SK-N-SH (cell line): ENCODE measurements around the gene ZNF23. TPM values are rescaled to one million over a fixed set of nuclear protein-coding genes. Genes with fewer than 3 reads are reported as not detected.

Source experiments
- CTCF ChIA-PET: fragments of 300-600, 350-600 bp; formaldehyde crosslinking; extraction: SDS; loops from one replicate; lab custom pipeline; 2021; lab: Yijun Ruan, JAX
- POLR2A ChIA-PET: fragments of 350-600 bp; sonication (Branson Sonifier 250); formaldehyde crosslinking; extraction: SDS; loops from one replicate; lab custom pipeline; 2020; ENCODE audit warnings: antibody characterized with exemption, inconsistent platforms; lab: Yijun Ruan, JAX
- DNase-seq: peaks from one replicate; pipeline ENCODE4 v3.0.0; 2012
- H2AFZ ChIP-seq: fragments of 200-600 bp; sonication (generic); 2 replicates; pipeline ENCODE4 v1.8.1; 2016; ENCODE audit warnings: antibody characterized with exemption, mild to moderate bottlenecking, low read depth
- H3F3A ChIP-seq: fragments of 200-600 bp; sonication (generic); replicated peaks from 2 replicates; pipeline ENCODE3; 2016; ENCODE audit warnings: antibody characterized with exemption, mild to moderate bottlenecking; ENCODE audit not compliant: insufficient read depth
- H3K27ac ChIP-seq, 2 experiments: fragments of 200-500 bp in 1 of 2; fragments of 200-600 bp in 1 of 2; sonication (Bioruptor generic) in 1 of 2; sonication (generic), shearing (Covaris generic) in 1 of 2; 2 replicates each; pipeline versions ENCODE4 v1.5.1 to v1.6.1; 2014 to 2016; ENCODE audit warnings: low read depth in 2 of 2, inconsistent platforms in 1 of 2, low read length in 1 of 2, mild to moderate bottlenecking in 1 of 2, mixed read lengths in 1 of 2
- H3K27me3 ChIP-seq: fragments of 200-600 bp; sonication (generic), shearing (Covaris generic); 2 replicates; pipeline ENCODE4 v1.6.1; 2016; ENCODE audit warnings: mixed run types; ENCODE audit not compliant: insufficient read depth
- H3K36me3 ChIP-seq, 2 experiments: fragments of 200-500 bp in 1 of 2; fragments of 200-600 bp in 1 of 2; sonication (Bioruptor generic) in 1 of 2; sonication (generic) in 1 of 2; replicated peaks in 1 of 2; 2 replicates each; pipeline versions ENCODE3 to v1.5.1; 2014 to 2016; ENCODE audit warnings: low read length in 1 of 2, mild to moderate bottlenecking in 1 of 2; ENCODE audit not compliant: insufficient read depth in 2 of 2, control insufficient read depth in 1 of 2
- H3K4me1 ChIP-seq, 2 experiments: fragments of 200-500 bp in 1 of 2; fragments of 200-600 bp in 1 of 2; sonication (Bioruptor generic) in 1 of 2; sonication (generic), shearing (Covaris generic) in 1 of 2; 2 replicates each; pipeline versions ENCODE4 v1.5.1 to v1.6.1; 2014 to 2016; ENCODE audit warnings: low read depth in 1 of 2, low read length in 1 of 2, mixed run types in 1 of 2; ENCODE audit not compliant: insufficient read depth in 2 of 2, control insufficient read depth in 1 of 2
- H3K4me2 ChIP-seq: fragments of 200-600 bp; sonication (generic), shearing (Covaris generic); 2 replicates; pipeline ENCODE4 v1.6.1; 2017; ENCODE audit warnings: mixed run types
- H3K4me3 ChIP-seq, 2 experiments: fragments of 200-500 bp in 1 of 2; fragments of 200-600 bp in 1 of 2; sonication (Bioruptor generic) in 1 of 2; sonication (generic), shearing (Covaris generic) in 1 of 2; 2 replicates each; pipeline versions ENCODE4 v1.5.1 to v1.8.1; 2014 to 2016; ENCODE audit warnings: low read depth in 2 of 2, inconsistent platforms in 1 of 2, low read length in 1 of 2, mild to moderate bottlenecking in 1 of 2, mixed read lengths in 1 of 2, moderate library complexity in 1 of 2
- H3K79me2 ChIP-seq: fragments of 200-600 bp; sonication (generic); 2 replicates; pipeline ENCODE4 v1.8.1; 2017; ENCODE audit warnings: mild to moderate bottlenecking; ENCODE audit not compliant: insufficient read depth
- H3K9ac ChIP-seq: fragments of 200-600 bp; sonication (generic); 2 replicates; pipeline ENCODE4 v1.6.1; 2017; ENCODE audit warnings: mixed run types
- H3K9me2 ChIP-seq: fragments of 200-600 bp; sonication (generic); 2 replicates; pipeline ENCODE4 v1.6.1; 2017; ENCODE audit warnings: mixed run types
- H3K9me3 ChIP-seq: fragments of 200-600 bp; sonication (generic); 2 replicates; pipeline ENCODE4 v1.6.1; 2017; ENCODE audit warnings: mixed run types, mild to moderate bottlenecking, moderate library complexity
- H4K20me1 ChIP-seq: fragments of 200-600 bp; sonication (generic); 2 replicates; pipeline ENCODE4 v1.6.1; 2017; ENCODE audit warnings: mild to moderate bottlenecking, mixed run types; ENCODE audit not compliant: insufficient read depth
- CTCF ChIP-seq: fragments of 200-600 bp; sonication (generic); IDR thresholded peaks from 2 replicates; pipeline ENCODE4 v1.6.1; 2017; ENCODE audit warnings: antibody characterized with exemption, mild to moderate bottlenecking, moderate library complexity
- ELF1 ChIP-seq: IDR thresholded peaks from 2 replicates; pipeline ENCODE4 v1.4.0; 2012
- GABPA ChIP-seq: IDR thresholded peaks from 2 replicates; pipeline ENCODE4 v1.4.0; 2012; ENCODE audit warnings: low read depth, mild to moderate bottlenecking
- JUND ChIP-seq: IDR thresholded peaks from 2 replicates; pipeline ENCODE4 v1.4.0; 2012
- NFIC ChIP-seq: IDR thresholded peaks from 2 replicates; pipeline ENCODE4 v1.4.0; 2012; ENCODE audit warnings: borderline replicate concordance
- NRF1 ChIP-seq: IDR thresholded peaks from 2 replicates; pipeline ENCODE4 v1.6.1; 2012; ENCODE audit warnings: low read depth, mild to moderate bottlenecking, low read length
- RAD21 ChIP-seq: IDR thresholded peaks from 2 replicates; pipeline ENCODE4 v1.6.1; 2012; ENCODE audit warnings: mild to moderate bottlenecking, low read length
- RFX5 ChIP-seq: IDR thresholded peaks from 2 replicates; pipeline ENCODE4 v1.6.1; 2012; ENCODE audit warnings: mild to moderate bottlenecking, improper control_type of control experiment, low read length
- TAF1 ChIP-seq: IDR thresholded peaks from 2 replicates; pipeline ENCODE4 v1.6.1; 2012; ENCODE audit warnings: low read depth, mild to moderate bottlenecking, low read length, moderate library complexity, borderline replicate concordance
- TCF12 ChIP-seq: IDR thresholded peaks from 2 replicates; pipeline ENCODE4 v1.4.0; 2012
- TEAD4 ChIP-seq: IDR thresholded peaks from 2 replicates; pipeline ENCODE4 v1.4.0; 2012; ENCODE audit warnings: mild to moderate bottlenecking, borderline replicate concordance; ENCODE audit not compliant: insufficient read depth
- YY1 ChIP-seq: IDR thresholded peaks from 2 replicates; pipeline ENCODE4 v1.4.0; 2012; ENCODE audit warnings: low read depth, mild to moderate bottlenecking
- ZBTB33 ChIP-seq: IDR thresholded peaks from 2 replicates; pipeline ENCODE4 v1.4.0; 2012; ENCODE audit warnings: low read depth, borderline replicate concordance
- WGBS: methylation state at CpG from one replicate; pipeline ENCODE4 v1.1.6; 2017; ENCODE audit warnings: low lambda C conversion rate; 5-methylcytosine and 5-hydroxymethylcytosine counted together
- polyA plus RNA-seq, 3 experiments: library from polyadenylated mRNA; depleted of rRNA; stranded (reverse); fragments of >200 nt; gene quantifications; 2 replicates each; pipeline ENCODE4 v1.2.3, GENCODE V29; 2012
- TF ChIP-seq, protein P1 (sequence below): IDR thresholded peaks from 2 replicates; pipeline ENCODE4 v1.4.0; 2012; ENCODE audit warnings: low read depth

Gene ZNF23
- polyA plus RNA-seq, 1 of the 3 experiments (the other 2 are of a cell fraction) = 7.3 TPM

DNA sequence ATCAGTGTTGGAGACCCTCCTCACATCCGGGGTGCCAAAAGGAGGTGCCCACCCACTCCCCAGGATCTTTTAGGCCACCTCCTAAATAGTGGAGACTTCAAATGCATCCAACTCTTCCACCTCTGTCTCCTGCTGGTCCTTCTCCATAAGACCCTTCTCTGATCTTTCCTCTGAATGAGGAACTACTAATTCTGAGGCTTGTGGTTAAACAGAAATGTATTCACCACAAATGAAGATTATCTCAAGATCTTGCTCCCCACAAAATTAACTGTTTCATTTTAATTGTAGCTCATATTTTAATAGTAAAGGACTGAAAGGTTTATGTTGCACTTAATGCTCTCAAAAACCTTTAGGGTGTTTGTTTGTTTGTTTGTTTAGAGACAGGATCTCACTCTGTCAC, 54.3 kb downstream of the ZNF23 start:
- Histone ChIP-seq H3K4me3 (no peak overlapping the region), H3K4me2 (no peak overlapping the region), H3K4me1 (no peaks in the 10 kb centered on the region; a peak in 1 of 4 replicates), H3K9me2 (no peaks in the 10 kb centered on the region), H3K27me3 (peaks cover 20% of the 10 kb centered on the region; the same call in 1 of the 2 replicates), H3K79me2 (no peaks in the 10 kb centered on the region), H3F3A (no peaks in the 10 kb centered on the region), H3K36me3 (no peaks in the 10 kb centered on the region), H3K9ac (no peak overlapping the region), H2AFZ (no peak overlapping the region)
- ChIA-PET CTCF (interaction anchor here (1.4 kb wide), 1 partner anchor 92 kb away, joined by 7 read pairs; no protein-coding TSS in a partner anchor), POLR2A (no interaction called here)
- TF ChIP-seq JUND (no peak), NRF1 (no peak)
- TF ChIP-seq, all 33 proteins: peak for 0
- Histone ChIP-seq H4K20me1 (no peaks in the 10 kb centered on the region), H3K27ac (no peak overlapping the region), H3K9me3 (no peaks in the 10 kb centered on the region)
- WGBS = 0% methylated on average over 1 of the region's 1 CpG
- no peak for DNase-seq

DNA sequence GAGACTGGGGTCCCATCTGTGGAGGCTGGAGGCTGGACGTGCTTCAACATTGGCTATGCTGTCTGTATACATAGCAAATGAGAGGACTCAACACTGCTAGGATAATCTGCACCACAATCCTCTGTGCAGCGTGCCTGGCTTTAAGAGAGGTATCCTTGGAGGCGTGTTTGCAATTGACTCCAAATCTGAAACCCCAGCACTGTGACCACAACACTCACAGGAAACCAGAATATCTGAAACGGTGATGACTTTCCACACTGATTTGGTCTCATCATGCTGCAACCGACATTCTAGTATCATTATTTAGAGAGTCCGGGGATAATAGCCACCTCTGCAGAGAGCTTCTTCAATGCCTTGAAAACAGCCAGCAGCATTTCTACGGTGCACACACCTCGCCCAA, 55.3 kb downstream of the ZNF23 start:
- ChIA-PET POLR2A (no interaction called here), CTCF (interaction anchor here (1.4 kb wide), 1 partner anchor 93 kb away, joined by 7 read pairs; no protein-coding TSS in a partner anchor)
- no peak for TF ChIP-seq RFX5
- TF ChIP-seq ELF1 = no peak
- TF ChIP-seq ZBTB33 = no peak
- TF ChIP-seq TCF12 = no peak
- TF ChIP-seq RAD21 = no peak
- TF ChIP-seq NFIC = no peak
- TF ChIP-seq TEAD4 = no peak
- TF ChIP-seq NRF1 = no peak
- no peak for TF ChIP-seq TAF1
- no peaks in the 10 kb centered on the region for H3K4me1 ChIP-seq
- H3K27me3 ChIP-seq = peaks cover 19% of the 10 kb centered on the region; the same call in 1 of the 2 replicates
- no peak for DNase-seq
- H3K9ac ChIP-seq = no peak overlapping the region
- H3K4me2 ChIP-seq = no peak overlapping the region
- WGBS = 12% methylated on average over 8 of the region's 8 CpGs
- no peak overlapping the region for H2AFZ ChIP-seq
- H3K9me2 ChIP-seq = no peaks in the 10 kb centered on the region
- H3K27ac ChIP-seq = no peak overlapping the region
- H3K36me3 ChIP-seq = no peaks in the 10 kb centered on the region
- H3K4me3 ChIP-seq = no peak overlapping the region
- H4K20me1 ChIP-seq = no peaks in the 10 kb centered on the region
- no peaks in the 10 kb centered on the region for H3K79me2 ChIP-seq
- H3F3A ChIP-seq = no peaks in the 10 kb centered on the region
- no peaks in the 10 kb centered on the region for H3K9me3 ChIP-seq

GRCh38 chr16:71406316-71406715, 55.7 kb downstream of the ZNF23 start:
- no peaks in the 10 kb centered on the region for H4K20me1 ChIP-seq
- no peaks in the 10 kb centered on the region for H3F3A ChIP-seq
- no peak overlapping the region for H2AFZ ChIP-seq
- CTCF ChIA-PET = interaction anchor here (0.6 kb wide), 1 partner anchor 237 kb away, joined by 3 read pairs; no protein-coding TSS in a partner anchor
- no peaks in the 10 kb centered on the region for H3K9me2 ChIP-seq
- no peaks in the 10 kb centered on the region for H3K79me2 ChIP-seq
- 6% methylated on average over 5 of the region's 5 CpGs for WGBS
- no peaks in the 10 kb centered on the region for H3K4me1 ChIP-seq
- no peak overlapping the region for H3K4me3 ChIP-seq
- H3K9ac ChIP-seq = no peak overlapping the region
- TF ChIP-seq CTCF = no peak
- TF ChIP-seq, protein P1, sequence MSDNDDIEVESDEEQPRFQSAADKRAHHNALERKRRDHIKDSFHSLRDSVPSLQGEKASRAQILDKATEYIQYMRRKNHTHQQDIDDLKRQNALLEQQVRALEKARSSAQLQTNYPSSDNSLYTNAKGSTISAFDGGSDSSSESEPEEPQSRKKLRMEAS = no peak
- TF ChIP-seq YY1 = no peak
- no peak for TF ChIP-seq GABPA
- TF ChIP-seq RFX5 = no peak
- TF ChIP-seq, all 33 proteins: peak for 0
- Histone ChIP-seq H3K36me3 (no peaks in the 10 kb centered on the region), H3K4me2 (no peak overlapping the region), H3K27ac (no peak overlapping the region), H3K27me3 (peaks cover 15% of the 10 kb centered on the region; the same call in 1 of the 2 replicates), H3K9me3 (no peaks in the 10 kb centered on the region)
- POLR2A ChIA-PET = no interaction called here
- no peak for DNase-seq
